MM.1S (cell line): Measurements from ENCODE around the gene SIPA1.

Experiments
- DNase-seq: peaks from one replicate; pipeline ENCODE4 v3.0.0-alpha.2; 2015
- H2AFZ ChIP-seq: fragments of 300-600 bp; sonication (generic); 2 replicates; pipeline ENCODE4 v1.6.0; 2016; ENCODE audit warnings: antibody characterized with exemption, low read length
- H3F3A ChIP-seq: fragments of 300-600 bp; sonication (generic); 2 replicates; pipeline ENCODE4 v1.6.1; 2016; ENCODE audit warnings: mild to moderate bottlenecking, antibody characterized with exemption, low read length, moderate library complexity, mixed read lengths; ENCODE audit not compliant: insufficient read depth
- H3K27ac ChIP-seq: fragments of 300-600 bp; sonication (generic); 2 replicates; pipeline ENCODE4 v1.5.1; 2016; ENCODE audit warnings: mild to moderate bottlenecking, low read length
- H3K27me3 ChIP-seq: fragments of 300-600 bp; sonication (generic); replicated peaks from 2 replicates; pipeline ENCODE4 v1.6.0; 2016; ENCODE audit warnings: low read length; ENCODE audit not compliant: insufficient read depth
- H3K36me3 ChIP-seq: fragments of 300-600 bp; sonication (generic); replicated peaks from 2 replicates; pipeline ENCODE4 v1.6.1; 2016; ENCODE audit warnings: mild to moderate bottlenecking, low read length, mixed read lengths; ENCODE audit not compliant: insufficient read depth
- H3K4me1 ChIP-seq: fragments of 300-600 bp; sonication (generic); 2 replicates; pipeline ENCODE4 v1.6.1; 2016; ENCODE audit warnings: low read length, mixed read lengths
- H3K4me2 ChIP-seq: fragments of 300-600 bp; sonication (generic); 2 replicates; pipeline ENCODE4 v1.6.0; 2016; ENCODE audit warnings: low read depth, low read length
- H3K4me3 ChIP-seq: fragments of 300-600 bp; sonication (generic); 2 replicates; pipeline ENCODE4 v1.5.1; 2016; ENCODE audit warnings: low read length, mixed read lengths
- H3K79me2 ChIP-seq: fragments of 300-600 bp; sonication (generic); 2 replicates; pipeline ENCODE4 v1.6.1; 2016; ENCODE audit warnings: mixed run types, low read length, mixed read lengths
- H3K9ac ChIP-seq: fragments of 300-600 bp; sonication (generic); 2 replicates; pipeline ENCODE4 v1.6.1; 2016; ENCODE audit warnings: low read length, mixed read lengths
- H3K9me2 ChIP-seq: fragments of 300-600 bp; sonication (generic); replicated peaks from 2 replicates; pipeline ENCODE4 v1.6.1; 2016; ENCODE audit warnings: mild to moderate bottlenecking, low read length, mixed read lengths; ENCODE audit not compliant: insufficient read depth
- H3K9me3 ChIP-seq: fragments of 300-600 bp; sonication (generic); replicated peaks from 2 replicates; pipeline ENCODE4 v1.6.1; 2016; ENCODE audit warnings: mild to moderate bottlenecking, low read length, mixed read lengths; ENCODE audit not compliant: insufficient read depth
- H4K20me1 ChIP-seq: fragments of 300-600 bp; sonication (generic); 2 replicates; pipeline ENCODE4 v1.6.1; 2016; ENCODE audit warnings: mild to moderate bottlenecking, low read length, moderate library complexity, mixed read lengths; ENCODE audit not compliant: insufficient read depth
- CTCF ChIP-seq: fragments of 300-600 bp; sonication (generic); IDR thresholded peaks from 2 replicates; pipeline ENCODE4 v1.5.1; 2016; ENCODE audit warnings: antibody characterized with exemption, low read length, mixed read lengths
- EZH2 ChIP-seq: fragments of 300-600 bp; sonication (generic); optimal IDR thresholded peaks from 2 replicates; pipeline ENCODE3; 2017; ENCODE audit warnings: low read depth, mild to moderate bottlenecking, antibody characterized with exemption, low read length, mixed read lengths
- EZH2phosphoT487 ChIP-seq: fragments of 300-600 bp; sonication (generic); IDR thresholded peaks from 2 replicates; pipeline ENCODE4 v1.6.1; 2018; ENCODE audit warnings: antibody characterized with exemption, low read length

SIPA1 gene

GRCh38 chr11:65646958-65647701 is 9.2 kb downstream of the SIPA1 start:
- no peaks in the 10 kb centered on the region for H3K9me2 ChIP-seq
- H3K27ac ChIP-seq = no peak overlapping the region
- no peak for DNase-seq
- no peaks in the 10 kb centered on the region for H3K9me3 ChIP-seq
- H3F3A ChIP-seq = peaks cover 10% of the 10 kb centered on the region
- 0 out of 2 replicates have a peak, but pooled peaks cover 5% of the 10 kb centered on the region for H3K4me1 ChIP-seq
- no peak overlapping the region for H3K4me3 ChIP-seq
- no peak overlapping the region for H3K9ac ChIP-seq
- no peaks in the 10 kb centered on the region for H3K27me3 ChIP-seq
- H3K79me2 ChIP-seq = no peaks in the 10 kb centered on the region
- no peaks in the 10 kb centered on the region for H3K36me3 ChIP-seq
- H2AFZ ChIP-seq = no peak overlapping the region
- TF ChIP-seq EZH2phosphoT487 = no peak
- no peak for TF ChIP-seq EZH2
- no peak for TF ChIP-seq CTCF
- no peak overlapping the region for H3K4me2 ChIP-seq
- no peaks in the 10 kb centered on the region for H4K20me1 ChIP-seq

GRCh38 chr11:65648997-65649493 is 11.1 kb downstream of the SIPA1 start:
- Histone ChIP-seq H3K9ac (no peak overlapping the region), H3F3A (peaks cover 28% of the 10 kb centered on the region), H3K9me2 (no peaks in the 10 kb centered on the region), H3K4me2 (no peak overlapping the region), H3K27me3 (no peaks in the 10 kb centered on the region), H3K9me3 (no peaks in the 10 kb centered on the region), H3K79me2 (no peaks in the 10 kb centered on the region), H3K36me3 (no peaks in the 10 kb centered on the region), H4K20me1 (no peaks in the 10 kb centered on the region), H3K4me3 (no peak overlapping the region), H3K4me1 (peaks cover 16% of the 10 kb centered on the region), H3K27ac (no peak overlapping the region), H2AFZ (no peak overlapping the region)
- TF ChIP-seq EZH2 (no peak), CTCF (no peak), EZH2phosphoT487 (no peak)
- DNase-seq = no peak

DNA sequence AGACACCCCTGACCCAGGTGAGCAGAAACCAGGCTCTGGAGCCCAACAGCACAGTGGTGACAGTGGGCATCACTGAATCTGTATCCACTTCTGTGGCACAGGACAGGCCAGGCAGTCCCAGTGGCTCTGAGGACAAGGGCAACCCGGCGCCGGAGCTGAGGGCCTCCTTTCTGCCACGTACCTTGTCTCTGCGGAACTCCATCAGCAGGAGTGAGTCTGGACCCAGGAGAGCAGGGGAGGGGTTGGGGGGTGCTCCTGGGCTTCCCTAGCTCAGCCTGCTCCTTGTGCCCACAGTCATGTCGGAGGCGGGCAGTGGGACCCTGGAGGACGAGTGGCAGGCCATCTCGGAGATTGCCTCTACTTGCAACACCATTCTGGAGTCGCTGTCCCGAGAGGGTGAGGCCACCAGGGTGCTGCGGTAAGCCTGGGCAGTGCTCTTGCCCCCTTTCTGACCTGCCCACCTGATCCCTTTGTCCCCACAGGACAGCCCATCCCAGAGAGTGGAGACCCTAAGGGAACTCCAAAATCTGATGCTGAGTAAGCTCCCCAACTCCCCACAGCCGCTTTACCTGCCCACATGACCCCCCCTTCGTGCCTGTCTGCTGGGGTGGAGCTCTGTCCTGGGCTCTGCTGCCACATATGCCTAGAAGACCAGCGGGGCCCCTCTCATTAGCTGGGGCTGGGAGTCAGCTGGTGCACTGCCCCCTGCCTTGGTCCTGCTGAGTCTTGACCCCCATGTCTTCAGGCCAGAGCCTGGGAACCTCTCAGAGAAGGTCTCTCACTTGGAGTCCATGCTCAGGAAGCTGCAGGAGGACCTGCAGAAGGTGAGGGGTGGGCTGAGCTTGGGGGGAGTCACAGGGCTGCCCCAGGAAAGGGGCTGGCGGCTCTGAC is 12.0 kb downstream of the SIPA1 start:
- TF ChIP-seq EZH2phosphoT487 = no peak
- Histone ChIP-seq H3K4me1 (peaks cover 16% of the 10 kb centered on the region), H3K79me2 (no peaks in the 10 kb centered on the region), H3K9me3 (no peaks in the 10 kb centered on the region), H3K27me3 (no peaks in the 10 kb centered on the region), H2AFZ (no peak overlapping the region), H3K27ac (no peak overlapping the region), H3K4me3 (no peak overlapping the region), H3K9ac (no peak overlapping the region), H3K36me3 (no peaks in the 10 kb centered on the region), H3K4me2 (no peak overlapping the region), H3F3A (peaks cover 31% of the 10 kb centered on the region), H3K9me2 (no peaks in the 10 kb centered on the region), H4K20me1 (no peaks in the 10 kb centered on the region)
- DNase-seq = no peak
